ENCODE measurements around the gene ROCK2.

DNA sequence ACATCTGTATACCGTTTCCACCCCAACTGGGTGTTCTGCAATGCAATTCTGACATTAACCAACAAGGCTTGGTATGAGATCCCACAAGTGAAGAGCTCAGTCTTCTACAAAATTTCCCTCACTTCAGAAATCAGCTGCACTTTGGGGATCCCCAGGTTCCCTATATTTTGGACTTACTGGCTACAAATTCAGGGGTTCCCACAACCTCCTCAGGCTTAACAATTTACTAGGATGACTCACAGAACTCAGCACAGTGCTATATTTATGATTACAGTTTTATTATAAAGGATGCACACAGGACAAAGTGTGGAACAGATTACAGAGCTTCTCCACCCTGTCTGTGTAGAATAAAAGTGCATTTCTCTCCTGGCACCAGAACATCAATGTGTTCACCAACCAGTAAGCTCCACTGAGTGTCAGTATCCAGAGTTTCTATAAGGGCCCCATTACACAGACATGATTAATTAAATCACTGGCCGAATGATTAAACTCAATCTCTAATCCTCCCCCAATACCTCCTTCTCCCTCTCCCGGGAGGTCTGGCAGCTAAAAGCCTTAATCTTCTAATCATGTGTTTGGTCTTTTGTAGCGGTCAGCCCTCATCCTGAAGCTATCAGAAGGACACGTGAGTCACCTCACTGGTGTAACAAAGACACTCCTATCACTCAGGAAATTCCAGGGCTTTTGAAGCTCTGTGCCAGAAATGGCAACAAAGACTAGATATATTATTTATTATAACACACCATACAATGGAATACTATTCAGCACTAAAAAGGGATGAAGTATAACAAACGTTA is 104.6 kb downstream of the ROCK2 start:
- TF ChIP-seq, protein P1, sequence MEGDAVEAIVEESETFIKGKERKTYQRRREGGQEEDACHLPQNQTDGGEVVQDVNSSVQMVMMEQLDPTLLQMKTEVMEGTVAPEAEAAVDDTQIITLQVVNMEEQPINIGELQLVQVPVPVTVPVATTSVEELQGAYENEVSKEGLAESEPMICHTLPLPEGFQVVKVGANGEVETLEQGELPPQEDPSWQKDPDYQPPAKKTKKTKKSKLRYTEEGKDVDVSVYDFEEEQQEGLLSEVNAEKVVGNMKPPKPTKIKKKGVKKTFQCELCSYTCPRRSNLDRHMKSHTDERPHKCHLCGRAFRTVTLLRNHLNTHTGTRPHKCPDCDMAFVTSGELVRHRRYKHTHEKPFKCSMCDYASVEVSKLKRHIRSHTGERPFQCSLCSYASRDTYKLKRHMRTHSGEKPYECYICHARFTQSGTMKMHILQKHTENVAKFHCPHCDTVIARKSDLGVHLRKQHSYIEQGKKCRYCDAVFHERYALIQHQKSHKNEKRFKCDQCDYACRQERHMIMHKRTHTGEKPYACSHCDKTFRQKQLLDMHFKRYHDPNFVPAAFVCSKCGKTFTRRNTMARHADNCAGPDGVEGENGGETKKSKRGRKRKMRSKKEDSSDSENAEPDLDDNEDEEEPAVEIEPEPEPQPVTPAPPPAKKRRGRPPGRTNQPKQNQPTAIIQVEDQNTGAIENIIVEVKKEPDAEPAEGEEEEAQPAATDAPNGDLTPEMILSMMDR (IDR thresholded peaks at IDR 0.05 in 8 of 11, conservative IDR thresholded peaks at IDR 0.05 in 3 of 11), result no peak
- no peak for TF ChIP-seq POLR2A (IDR thresholded peaks at IDR 0.05)
